IPS DF 4.7 (cell line): ENCODE measurements around the gene CRYGN.

Source experiments
- DNase-seq: peaks from one replicate; pipeline ENCODE4 v3.0.0-alpha.2; 2013; ENCODE audit warnings: low spot score; ENCODE audit errors: extremely low read depth

The CRYGN gene

DNA sequence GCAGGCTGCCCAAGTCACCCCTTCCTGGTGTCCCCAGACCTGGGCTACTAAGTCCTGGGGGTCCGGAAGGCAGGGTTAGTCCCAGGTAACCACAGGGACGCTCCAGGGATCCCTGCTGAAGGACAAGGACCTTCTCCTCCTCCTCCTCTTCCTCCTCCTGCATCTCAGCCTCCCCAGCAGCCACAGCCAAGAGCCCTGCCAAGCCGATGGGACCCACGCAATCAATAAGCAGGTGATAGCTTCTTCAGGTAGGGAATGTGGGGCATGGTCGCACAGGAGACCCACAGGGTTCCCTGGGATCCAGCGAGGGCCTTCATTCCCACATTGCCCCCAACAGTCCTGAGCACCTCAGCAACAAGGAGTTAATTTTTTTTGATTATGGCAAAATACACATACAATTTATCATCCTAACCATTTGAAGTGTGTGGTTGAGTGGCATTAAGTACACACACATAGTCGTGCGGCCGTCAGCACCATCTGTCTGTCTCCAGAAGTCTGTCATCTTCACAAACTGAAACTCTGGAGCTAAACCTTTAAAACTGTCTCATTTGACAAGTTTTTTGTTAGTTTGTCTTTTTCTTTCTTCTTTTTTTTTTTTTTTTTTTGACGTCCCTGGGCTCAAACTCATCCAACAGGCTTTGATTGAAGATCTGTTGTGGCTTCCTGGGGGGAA lies 12.1 kb downstream of the CRYGN start:
- no peak for DNase-seq

DNA sequence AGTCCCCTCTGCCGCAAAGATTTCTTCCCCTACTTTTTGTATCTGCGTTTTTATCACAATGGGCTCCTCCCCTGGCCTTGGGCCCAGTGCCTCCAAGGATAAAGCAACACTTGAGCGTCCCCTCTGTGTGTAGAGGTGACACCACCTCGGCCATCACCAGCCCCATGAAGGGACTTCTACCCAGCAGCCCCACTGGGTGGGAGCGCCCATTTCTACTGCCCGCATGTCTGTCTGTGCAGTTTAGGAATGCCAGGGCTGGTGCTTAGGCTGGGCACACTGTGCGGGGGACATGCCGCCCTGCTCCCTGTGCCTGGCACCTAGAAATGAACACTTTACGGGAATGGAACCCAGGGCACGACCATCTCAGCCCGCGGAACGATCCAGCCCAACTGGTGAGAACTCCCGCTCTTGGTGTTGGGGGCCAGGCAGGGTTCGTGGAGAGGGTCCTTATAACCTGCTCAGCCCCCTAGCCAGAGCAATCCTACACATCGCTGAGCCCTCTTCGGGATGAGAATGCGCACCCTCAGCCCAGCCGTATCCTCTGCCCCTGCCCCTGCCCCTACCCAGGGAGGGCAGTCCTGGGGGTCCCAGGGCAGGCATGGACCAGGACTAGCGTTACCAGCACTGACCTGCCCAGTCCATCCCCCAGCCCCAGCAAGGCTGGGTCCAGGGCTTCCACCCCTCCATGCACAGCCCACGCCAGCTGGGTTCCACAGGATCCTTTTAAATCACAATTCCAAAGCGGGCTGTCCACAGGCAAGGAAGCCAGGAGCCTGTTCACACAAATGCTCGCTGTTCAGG lies 12.8 kb downstream of the CRYGN start:
- no peak for DNase-seq

DNA sequence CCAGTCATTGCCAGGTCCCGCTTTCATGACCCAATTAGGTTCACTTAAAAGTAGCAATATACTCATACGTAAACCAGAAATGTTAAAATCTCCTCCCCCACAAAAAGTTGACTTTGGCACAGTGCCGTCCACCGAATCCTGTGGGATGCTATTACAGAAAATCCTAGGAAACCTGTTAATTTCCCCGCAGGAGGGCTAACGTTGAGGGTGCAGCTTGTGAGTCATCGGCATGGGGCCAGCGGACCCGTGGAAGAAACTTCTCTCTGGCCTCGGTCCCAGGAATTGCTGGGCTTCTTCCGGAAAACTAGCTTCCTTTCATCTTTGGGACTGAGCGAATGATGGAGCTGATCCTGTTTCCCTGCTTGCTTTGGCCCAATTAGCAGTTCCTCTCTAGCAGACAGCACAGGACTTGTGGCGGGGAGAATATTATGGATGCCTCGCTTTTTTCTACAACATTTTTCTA lies 13.5 kb downstream of the CRYGN start:
- no peak for DNase-seq

DNA sequence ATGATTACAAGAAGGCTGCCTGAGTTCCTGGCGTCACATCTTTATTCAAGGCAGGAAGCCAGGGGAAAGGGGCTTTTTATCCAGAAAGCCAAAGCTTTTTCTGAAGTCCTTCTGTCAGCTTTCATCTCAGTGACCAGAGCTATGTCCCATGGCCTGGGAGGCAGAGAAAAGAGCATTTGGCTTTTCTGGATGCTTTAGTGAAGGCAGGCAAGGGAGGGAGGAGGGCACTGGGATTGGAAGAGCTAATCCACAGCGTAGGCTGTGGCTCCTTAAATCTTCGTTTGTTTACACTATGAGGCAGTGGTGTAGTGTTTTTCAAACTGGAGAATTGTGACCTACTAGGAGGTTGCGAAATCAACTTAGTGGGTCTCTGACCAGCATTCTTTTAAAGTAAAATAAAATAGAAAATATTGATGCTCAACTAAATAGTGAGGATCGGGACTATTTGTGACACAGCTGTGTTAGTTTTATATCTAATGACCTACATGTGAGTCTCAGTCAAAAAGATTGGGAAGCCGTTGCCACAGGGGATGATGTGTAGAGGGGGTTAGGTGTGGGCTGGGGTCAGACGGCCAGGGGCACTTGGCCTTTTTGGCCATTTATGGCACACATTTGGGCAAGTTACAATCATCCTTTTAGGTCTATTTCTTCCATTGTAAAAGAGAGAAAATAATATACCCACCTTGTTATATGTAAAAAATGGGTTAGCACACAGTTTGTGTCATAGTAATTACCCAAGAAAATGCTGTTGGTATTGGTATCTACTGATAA lies 14.1 kb downstream of the CRYGN start:
- no peak for DNase-seq

DNA sequence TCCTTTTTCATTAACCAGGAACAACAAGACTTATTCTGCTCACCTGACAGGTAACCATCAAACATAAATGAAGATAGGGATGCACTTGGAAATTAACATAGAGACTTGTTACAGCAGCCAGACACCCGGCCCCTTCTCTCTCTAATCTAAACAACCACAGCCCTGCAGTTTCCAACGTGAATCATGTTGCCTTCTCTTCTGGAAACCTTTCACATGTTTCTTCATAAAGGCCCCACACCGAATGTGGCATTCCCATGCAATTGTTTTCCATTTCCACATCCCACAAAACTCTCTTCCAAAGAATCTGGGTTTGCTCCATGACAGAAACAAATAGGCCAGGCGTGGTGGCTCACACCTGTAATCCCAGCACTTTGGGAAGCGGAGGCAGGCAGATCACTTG lies 15.1 kb downstream of the CRYGN start:
- DNase-seq = no peak

DNA sequence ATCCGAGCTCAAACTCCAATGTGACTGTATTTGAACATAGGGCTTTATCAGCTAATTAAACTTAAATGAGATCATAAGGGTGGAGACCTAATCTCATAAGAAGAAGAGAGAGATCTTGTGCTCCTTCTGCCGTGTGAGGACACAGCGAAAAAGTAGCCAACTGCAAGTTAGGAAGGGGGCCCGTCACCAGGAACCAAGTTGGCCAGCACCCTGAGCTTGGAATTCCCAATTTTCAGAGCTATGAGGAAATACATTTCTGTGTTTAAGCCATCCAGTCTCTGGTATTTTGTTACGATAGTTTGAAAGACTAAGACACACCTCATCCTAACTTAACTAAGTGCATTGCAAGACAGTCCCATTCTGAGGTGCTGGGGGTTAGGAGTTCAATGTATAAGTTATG lies 16.0 kb downstream of the CRYGN start:
- DNase-seq = no peak

DNA sequence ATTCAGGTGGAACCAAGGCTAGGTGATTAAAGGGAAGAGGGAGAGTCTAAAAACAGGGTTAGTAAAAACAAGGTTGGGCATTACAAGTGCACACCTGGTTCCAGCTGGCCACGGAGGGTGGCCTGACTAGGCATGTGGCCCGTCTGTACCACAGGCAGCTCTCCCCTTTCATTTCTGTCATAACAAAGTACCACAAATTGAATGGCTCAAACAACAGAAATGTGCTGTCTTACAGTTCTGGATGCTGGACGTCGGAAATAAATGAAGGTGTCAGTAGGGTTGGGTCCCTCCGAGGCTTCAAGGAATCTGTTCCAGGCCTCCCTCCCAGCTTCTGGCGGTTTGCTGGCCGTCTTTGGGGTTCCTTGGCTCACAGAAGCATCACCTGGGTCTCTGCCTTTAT lies 16.7 kb downstream of the CRYGN start:
- DNase-seq = no peak

DNA sequence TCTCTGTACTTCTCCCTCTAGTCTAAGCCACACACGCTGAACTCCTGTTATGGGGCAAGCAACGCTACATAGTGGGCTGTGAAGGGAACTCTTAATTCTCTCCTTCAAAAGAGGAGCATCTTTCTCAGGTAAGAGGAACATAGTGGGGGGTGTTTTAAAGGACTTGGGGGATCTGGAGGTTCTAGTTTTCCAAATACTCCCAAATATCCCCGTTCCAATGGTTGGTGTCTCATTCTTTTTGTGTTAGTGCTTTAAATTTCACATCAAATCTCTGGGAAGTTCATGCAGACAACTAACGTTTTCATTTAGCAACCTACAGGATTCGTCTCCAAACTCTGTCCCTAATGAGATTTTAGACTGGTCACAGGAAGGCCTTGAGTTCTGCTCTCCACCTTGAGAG lies 17.7 kb downstream of the CRYGN start:
- no peak for DNase-seq

DNA sequence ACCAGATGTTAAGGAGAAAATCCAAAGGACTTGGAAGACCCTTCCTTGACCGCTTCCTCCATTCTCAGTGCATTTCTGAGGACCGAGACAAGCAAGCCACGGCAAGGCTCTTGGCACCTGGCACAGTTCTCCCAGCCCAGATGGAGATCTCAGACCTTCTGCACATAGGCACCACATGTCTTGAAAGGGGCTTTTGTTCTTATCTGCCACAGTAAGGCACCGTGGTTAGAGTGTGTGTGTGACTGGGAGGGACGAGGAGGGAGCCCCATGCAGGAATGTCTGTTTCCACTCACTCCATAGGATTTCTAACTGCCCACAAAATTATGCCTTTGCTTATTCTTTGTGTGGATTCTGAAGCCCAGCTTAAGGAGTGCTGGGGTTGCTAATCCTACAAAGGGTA lies 19.8 kb downstream of the CRYGN start:
- DNase-seq = no peak

DNA sequence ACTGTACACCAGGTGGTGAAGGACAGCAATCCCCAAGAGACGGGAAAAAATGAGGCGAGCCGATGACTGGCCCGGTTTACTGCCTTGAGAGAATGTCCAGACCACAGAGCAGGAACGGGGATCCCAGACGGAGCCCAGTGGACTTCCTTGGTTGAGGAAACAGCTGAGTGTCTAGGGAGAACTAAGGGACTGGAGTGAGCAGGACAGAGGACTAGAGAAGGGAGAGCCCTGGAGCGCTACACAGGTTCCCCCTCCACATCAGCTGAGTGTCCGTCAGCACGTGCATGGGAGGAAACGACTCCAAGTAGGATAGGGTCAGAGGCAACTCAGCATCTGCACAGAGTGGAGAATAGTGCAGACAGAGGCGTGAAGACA lies 23.0 kb downstream of the CRYGN start:
- DNase-seq = no peak

DNA sequence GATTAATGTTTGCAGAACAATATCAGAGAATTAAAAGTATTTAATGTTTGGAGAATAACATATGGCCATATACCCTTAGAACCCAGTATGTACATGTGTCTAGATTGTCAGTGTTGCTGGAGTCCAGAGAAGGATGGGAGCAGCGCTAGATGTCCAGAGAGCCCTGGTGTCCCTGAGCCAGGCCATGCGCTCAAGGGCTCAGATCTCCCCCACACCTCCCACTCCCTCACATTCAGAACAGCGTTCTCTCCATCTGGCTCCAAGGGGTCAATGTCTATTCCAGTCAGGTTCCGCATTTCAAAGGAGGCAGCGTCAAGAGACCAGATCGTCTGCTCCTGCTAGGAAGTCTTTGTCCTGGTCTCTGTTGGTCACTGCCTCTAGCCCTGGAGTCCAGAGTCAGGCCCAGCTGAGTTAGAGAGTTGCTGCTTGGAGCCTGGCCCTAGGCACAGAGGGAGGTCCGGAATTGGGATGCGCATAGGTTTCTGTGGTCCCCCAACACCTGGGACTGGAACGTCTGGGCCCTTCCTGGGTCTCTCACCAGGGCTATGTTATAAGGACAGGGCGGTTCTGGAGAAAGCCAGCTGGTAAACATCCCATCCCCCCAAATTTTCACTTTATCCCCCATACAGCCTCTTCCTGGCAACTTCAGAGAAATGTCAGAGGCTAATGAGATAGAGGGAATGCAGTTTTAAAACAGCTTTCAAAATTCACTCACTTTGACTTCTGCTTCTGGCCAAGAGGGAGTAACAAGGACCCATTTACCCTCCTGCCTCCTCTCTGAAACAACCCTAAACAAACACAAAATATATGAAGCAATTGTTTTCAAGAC lies 23.6 kb downstream of the CRYGN start:
- DNase-seq = no peak

DNA sequence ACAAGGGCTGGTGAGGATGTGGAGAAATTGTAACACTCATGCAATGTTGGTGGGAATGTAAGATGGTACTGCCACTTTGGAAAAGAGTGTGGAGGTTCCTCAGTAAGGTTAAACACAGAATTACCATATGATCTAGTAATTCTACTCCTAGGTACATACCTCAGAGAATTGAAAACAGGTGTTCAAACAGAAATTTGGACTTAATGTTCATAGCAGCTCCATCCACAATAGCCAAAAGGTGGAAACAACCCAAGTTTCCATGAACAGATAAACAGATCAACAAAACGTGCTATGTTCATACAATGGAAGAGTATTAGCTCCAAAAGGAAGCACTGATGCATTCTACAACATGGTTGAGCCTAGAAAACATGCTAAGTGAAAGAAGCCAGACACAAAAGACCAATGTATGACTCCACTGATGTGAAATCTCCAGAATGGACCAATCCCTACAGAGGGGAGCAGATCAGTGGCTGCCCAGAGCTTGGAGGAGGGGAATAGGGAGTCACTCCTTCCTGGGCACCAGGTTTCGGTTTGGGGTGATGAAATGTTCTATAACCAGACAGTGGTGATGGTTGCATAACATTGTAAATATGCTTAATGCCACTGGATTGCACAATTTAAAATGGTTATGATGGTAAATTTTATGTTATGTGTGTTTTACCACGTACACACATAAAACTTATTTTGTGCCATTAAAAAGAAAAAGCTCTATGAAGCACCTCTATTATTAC lies 24.4 kb downstream of the CRYGN start:
- no peak for DNase-seq

DNA sequence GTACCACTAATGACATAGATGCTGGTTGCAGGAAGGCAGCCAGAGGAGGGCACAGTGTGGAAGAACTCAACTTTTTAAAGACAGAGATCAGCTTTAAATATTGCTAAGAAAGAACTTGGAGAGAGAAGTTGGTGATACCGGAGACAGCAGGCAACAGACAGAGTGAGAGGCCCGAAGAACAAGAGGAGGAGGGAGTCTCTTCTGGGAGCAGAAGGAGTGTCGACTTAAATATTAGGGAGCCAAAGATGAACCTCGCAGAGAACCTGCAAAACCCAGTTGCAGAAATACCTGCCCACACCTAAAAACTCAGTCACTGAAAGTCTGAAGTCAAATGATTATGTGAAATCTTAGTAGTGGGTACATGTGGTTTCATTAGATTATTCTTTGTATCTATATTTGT lies 26.7 kb downstream of the CRYGN start:
- no peak for DNase-seq

DNA sequence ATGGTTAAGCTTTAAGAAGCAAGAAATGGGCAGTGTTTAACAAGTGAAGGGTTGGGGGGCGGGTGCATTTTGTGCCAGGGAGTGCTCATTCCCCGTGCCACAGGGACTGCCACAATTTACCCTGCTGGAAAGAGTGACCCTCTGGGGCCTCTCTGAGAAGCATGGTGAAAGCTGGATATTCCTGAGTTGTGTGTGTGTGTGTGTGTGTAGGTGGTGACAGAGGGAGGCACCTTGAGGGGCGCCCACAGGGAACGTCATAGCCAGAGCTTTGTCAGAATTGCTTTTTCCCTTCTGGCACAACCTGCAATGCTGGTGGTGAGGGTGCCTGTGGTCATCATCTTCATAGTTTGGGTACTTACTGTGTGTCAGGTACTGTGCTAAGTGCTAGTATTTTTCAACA lies 27.6 kb downstream of the CRYGN start:
- no peak for DNase-seq

DNA sequence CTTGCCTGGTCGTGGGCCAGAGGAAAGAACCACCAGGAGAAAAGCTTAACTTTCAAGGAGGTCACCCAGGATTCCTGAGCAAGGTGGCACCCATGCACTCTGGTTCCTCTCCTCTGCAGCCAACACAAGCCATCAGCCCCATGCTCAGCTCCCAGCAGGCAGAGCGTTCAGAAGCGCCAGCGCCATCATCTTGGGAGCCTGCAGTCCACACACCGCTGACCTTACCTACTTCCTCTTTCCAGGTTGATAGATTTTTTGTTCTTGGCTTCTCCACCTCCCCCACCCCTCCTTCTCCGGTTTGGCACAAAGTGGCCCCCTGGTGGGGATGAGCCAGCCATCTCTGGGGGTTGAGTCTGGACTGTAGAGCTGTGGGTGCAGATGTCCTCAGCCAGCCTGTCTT lies 28.4 kb downstream of the CRYGN start:
- DNase-seq = no peak

DNA sequence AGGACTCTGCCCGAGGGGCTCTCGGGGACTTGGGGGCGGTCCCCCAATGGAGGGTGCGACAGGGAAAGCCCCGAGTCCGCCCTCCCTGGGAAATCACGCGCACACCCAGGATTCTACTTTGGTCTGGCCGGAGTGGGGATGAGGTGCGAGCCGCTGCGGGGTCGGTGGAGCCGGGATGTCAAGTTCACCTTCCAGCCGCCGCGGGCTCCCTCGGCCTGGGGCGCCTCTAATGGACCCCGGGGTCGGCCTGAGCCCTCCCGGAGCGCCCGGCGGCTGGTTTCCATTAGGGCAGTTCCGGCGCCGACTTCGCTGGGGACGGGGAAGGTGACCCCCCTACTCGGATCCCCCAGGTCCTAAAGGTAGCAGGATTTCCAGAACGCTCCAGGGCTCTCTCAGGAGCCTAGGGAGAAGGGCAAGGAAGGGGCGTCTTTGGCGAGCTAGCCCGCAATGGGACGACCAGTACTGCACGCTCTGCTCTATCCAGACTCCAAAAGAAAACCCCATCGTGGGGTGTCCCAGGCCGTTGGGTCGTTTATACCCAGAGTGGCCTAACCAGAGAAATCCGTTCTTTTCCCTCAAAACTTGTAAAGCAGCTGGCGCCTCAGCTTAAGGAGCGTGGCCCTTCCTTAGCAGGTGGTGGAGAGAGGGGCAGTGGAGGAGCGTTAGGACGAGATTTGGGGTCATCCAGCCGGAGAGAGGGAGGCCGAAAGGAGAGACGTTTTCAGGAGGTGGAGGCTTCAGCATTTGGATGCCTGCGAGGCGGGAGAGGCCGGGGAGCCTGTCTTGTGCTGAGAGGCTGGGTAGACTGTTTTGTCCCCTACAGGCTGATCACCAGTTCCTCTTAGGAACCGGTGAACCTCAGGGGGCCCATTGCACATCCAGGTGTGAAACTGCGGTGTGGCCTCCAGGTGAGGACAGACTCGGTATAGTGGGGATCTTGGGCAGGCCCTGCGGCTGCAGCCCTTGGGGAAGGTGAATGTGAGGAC lies 29.2 kb downstream of the CRYGN start:
- no peak for DNase-seq

DNA sequence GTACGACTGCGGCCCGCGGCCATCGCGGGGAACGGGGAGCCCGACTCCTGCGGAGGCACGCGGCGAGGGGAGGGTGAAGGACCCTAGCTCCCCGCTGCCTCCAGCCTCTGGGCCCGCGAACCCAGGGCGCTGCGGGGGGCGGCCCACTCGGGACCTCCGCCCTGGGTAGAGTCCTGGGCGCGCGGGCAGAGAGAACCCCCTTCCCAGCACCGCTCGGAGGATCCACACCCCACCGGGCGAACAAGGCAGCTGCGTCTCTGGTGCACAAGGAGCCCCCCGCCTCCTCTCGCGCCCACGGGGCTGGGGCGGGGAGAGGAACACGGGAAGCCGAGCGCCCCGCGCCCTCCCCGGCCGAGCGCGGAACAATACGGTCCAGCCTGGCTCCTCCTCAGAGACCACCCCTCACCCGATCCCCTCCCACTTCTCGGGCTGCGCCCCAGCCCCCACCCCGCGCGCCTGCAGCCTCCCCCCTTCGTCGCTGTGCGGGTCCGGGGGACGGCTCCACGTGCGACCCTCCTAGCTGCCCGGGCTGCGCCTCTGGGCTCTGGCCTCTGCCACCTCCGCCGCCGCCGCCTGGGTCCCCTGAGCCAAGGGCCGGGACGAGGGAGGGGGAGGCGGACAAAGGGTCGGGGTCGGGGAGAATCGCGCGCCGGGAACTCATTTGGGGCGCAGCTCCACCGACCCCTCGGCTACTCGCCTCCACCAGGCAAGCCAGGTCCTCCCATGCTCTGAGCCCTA lies 30.1 kb downstream of the CRYGN start, which contains the start of gene WDR86:
WDR86 (minus strand) TSS at position 372 of the 738 bp plus-strand sequence. CDS start 449 bp downstream, outside the sequence.
- no peak for DNase-seq

DNA sequence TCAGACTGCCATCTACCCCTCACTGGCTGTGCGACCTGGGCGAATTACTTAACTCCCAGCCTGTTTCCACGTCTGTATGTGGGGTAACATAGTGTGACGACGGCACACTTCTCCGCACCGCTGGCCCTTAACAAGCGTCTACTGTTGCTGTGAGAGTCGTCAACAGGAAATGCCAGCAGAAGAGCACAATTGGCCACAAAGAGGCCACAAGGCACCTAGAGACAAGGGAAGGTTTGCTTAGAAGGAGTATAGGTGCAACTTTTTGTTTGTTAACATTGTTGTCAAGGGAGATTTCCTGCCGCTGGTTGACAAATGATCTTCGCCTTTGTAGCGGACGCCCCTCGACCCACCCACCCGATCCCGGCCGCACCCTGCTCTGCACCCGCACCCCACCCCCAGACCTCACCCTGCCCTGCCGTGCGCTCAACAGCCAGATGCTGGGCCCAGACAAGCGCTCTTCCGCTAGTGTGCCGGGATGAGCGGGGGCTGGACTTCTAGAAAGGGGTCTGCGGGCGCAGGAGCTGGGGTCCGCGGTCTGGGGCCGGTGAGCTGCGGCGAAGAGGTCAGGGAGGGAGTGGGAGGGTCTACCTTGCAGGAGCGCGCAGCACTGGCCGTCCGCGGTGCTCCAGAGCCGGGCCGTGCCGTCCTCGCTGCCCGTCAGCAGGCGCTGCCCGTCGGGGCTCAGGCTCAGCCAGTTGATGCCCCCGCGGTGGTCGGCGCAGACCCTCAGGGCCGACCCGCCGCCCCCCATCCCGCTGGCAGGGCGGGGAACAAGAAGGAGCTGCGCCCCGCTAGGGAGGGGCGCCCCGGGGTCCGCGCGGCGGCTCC lies 30.9 kb downstream of the CRYGN start:
- no peak for DNase-seq
